ENCODE results near the gene FBXO31. TPM values are rescaled to one million over a fixed set of nuclear protein-coding genes. Genes with fewer than 3 reads are reported as not detected.

Gene FBXO31
- total and polyA plus RNA-seq, 9 of the 15 experiments (the other 6 are each of a cell fraction or from before 2014, with no cell fraction given), result 0.18 to 33.3 (median 10.9) TPM

DNA sequence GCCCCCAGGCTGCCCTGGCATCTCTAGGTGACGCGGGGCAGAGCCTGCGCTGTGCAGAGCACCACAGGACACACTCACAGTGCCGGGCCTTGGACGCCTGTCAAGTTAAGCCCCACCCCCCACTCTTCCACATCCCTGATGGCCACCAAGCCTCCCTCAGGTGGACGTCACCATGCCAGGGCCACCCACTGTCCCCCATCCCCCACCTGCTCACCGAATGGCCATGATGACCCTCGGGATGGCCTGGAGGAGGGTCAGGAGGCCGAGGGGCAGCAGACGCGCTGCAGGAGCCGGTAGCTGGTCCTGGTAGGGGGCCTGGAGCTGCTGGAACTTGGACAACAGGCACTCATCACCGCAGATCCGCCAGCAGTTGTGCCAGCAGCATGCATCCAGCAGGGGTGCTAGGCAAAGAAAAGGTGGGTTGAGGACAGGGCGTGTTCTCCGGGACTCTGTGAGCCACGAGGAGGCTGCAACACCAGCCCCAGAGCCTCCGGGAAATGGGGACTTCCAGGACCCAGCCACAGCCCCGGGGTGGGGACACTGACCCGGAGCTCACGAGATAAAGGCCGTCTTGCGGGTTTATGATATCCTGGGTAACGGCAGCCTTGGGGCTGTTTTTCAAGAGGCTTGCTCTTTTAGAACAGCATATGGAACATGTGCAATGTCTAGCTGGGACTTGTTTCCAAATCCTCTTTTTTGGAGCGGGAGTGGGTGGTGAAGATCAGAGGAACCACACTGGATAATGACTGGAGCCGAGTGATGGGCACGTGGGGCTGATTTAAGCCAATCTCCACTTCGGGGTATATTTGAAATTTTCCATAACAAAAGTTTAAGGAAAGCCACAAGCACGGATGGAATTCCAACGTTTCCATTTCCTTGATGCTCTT lies 77.8 kb downstream of the FBXO31 start (continued):
- TF ChIP-seq CREM (IDR thresholded peaks at IDR 0.05; ENCODE audit: low read depth), result peak; percentile 59
- TF ChIP-seq NONO (IDR thresholded peaks at IDR 0.05; ENCODE audit: low read depth in 2 of 2, low read length in 1 of 2), result no peak
- TF ChIP-seq, protein P1, sequence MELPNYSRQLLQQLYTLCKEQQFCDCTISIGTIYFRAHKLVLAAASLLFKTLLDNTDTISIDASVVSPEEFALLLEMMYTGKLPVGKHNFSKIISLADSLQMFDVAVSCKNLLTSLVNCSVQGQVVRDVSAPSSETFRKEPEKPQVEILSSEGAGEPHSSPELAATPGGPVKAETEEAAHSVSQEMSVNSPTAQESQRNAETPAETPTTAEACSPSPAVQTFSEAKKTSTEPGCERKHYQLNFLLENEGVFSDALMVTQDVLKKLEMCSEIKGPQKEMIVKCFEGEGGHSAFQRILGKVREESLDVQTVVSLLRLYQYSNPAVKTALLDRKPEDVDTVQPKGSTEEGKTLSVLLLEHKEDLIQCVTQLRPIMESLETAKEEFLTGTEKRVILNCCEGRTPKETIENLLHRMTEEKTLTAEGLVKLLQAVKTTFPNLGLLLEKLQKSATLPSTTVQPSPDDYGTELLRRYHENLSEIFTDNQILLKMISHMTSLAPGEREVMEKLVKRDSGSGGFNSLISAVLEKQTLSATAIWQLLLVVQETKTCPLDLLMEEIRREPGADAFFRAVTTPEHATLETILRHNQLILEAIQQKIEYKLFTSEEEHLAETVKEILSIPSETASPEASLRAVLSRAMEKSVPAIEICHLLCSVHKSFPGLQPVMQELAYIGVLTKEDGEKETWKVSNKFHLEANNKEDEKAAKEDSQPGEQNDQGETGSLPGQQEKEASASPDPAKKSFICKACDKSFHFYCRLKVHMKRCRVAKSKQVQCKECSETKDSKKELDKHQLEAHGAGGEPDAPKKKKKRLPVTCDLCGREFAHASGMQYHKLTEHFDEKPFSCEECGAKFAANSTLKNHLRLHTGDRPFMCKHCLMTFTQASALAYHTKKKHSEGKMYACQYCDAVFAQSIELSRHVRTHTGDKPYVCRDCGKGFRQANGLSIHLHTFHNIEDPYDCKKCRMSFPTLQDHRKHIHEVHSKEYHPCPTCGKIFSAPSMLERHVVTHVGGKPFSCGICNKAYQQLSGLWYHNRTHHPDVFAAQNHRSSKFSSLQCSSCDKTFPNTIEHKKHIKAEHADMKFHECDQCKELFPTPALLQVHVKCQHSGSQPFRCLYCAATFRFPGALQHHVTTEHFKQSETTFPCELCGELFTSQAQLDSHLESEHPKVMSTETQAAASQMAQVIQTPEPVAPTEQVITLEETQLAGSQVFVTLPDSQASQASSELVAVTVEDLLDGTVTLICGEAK (IDR thresholded peaks at IDR 0.05), result peak; percentile 51; the same call in 1 of the 2 replicates
- TF ChIP-seq, protein P1 (CRISPR knock-in tag; IDR thresholded peaks at IDR 0.05), result no peak
- peak; percentile 30 for TF ChIP-seq HNRNPLL (IDR thresholded peaks at IDR 0.05; ENCODE audit: low read depth, low read length, poor library complexity, severe bottlenecking)
- TF ChIP-seq, protein P2, sequence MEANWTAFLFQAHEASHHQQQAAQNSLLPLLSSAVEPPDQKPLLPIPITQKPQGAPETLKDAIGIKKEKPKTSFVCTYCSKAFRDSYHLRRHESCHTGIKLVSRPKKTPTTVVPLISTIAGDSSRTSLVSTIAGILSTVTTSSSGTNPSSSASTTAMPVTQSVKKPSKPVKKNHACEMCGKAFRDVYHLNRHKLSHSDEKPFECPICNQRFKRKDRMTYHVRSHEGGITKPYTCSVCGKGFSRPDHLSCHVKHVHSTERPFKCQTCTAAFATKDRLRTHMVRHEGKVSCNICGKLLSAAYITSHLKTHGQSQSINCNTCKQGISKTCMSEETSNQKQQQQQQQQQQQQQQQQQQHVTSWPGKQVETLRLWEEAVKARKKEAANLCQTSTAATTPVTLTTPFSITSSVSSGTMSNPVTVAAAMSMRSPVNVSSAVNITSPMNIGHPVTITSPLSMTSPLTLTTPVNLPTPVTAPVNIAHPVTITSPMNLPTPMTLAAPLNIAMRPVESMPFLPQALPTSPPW (CRISPR knock-in tag; IDR thresholded peaks at IDR 0.05), result peak; percentile 60
- TF ChIP-seq EP300 (IDR thresholded peaks at IDR 0.05; ENCODE audit: low read length), result peak; percentile 51; the same call in 1 of the 2 replicates
- TF ChIP-seq ZNF124 (CRISPR knock-in tag; IDR thresholded peaks at IDR 0.05), result no peak
- no peak for TF ChIP-seq SP2 (IDR thresholded peaks at IDR 0.05; ENCODE audit: extremely low read depth, low read depth, low read length, poor library complexity, severe bottlenecking)
- TF ChIP-seq, protein P3, sequence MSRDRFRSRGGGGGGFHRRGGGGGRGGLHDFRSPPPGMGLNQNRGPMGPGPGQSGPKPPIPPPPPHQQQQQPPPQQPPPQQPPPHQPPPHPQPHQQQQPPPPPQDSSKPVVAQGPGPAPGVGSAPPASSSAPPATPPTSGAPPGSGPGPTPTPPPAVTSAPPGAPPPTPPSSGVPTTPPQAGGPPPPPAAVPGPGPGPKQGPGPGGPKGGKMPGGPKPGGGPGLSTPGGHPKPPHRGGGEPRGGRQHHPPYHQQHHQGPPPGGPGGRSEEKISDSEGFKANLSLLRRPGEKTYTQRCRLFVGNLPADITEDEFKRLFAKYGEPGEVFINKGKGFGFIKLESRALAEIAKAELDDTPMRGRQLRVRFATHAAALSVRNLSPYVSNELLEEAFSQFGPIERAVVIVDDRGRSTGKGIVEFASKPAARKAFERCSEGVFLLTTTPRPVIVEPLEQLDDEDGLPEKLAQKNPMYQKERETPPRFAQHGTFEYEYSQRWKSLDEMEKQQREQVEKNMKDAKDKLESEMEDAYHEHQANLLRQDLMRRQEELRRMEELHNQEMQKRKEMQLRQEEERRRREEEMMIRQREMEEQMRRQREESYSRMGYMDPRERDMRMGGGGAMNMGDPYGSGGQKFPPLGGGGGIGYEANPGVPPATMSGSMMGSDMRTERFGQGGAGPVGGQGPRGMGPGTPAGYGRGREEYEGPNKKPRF (IDR thresholded peaks at IDR 0.05; ENCODE audit: low read depth, low read length), result no peak

All from K562 (cell line).